Osteoblast (primary cell): ENCODE measurements around the gene PDCL2. TPM values are rescaled to one million over a fixed set of nuclear protein-coding genes. Genes with fewer than 3 reads are reported as not detected.
A peak's percentile ranks its signal among the peaks of the same experiment; 100 is the strongest.
"Not testable (repeated sequence)": the region's sequence is repeated elsewhere in the genome, so short reads cannot be mapped to it uniquely, and the experiment has no call there.

Experiments used
- DNase-seq: peaks from one replicate; pipeline ENCODE4 v3.0.0; 2011; ENCODE audit warnings: low spot score, mixed read lengths; ENCODE audit not compliant: insufficient read length; ENCODE audit errors: missing footprints
- H2AFZ ChIP-seq: 2 replicates; pipeline ENCODE4 v1.6.0; 2011; ENCODE audit warnings: mild to moderate bottlenecking, low read length
- H3K27ac ChIP-seq: 2 replicates; pipeline ENCODE4 v1.5.1; 2011; ENCODE audit warnings: mild to moderate bottlenecking, low read depth, low read length, moderate library complexity
- H3K27me3 ChIP-seq: 2 replicates; pipeline ENCODE4 v1.6.0; 2012; ENCODE audit warnings: mild to moderate bottlenecking, control low read depth, inconsistent platforms, low read length, moderate library complexity; ENCODE audit not compliant: insufficient read depth
- H3K36me3 ChIP-seq: 2 replicates; pipeline ENCODE4 v1.5.1; 2011; ENCODE audit warnings: mild to moderate bottlenecking, low read length, control low read depth, moderate library complexity; ENCODE audit not compliant: insufficient read depth
- H3K4me1 ChIP-seq: 2 replicates; pipeline ENCODE4 v1.5.1; 2011; ENCODE audit warnings: mild to moderate bottlenecking, low read length, control low read depth, moderate library complexity; ENCODE audit not compliant: insufficient read depth
- H3K4me2 ChIP-seq: 2 replicates; pipeline ENCODE4 v1.6.0; 2011; ENCODE audit warnings: mild to moderate bottlenecking, low read length; ENCODE audit not compliant: insufficient read depth
- H3K4me3 ChIP-seq: fragments of 200-600 bp; sonication (generic); 3 replicates; pipeline ENCODE4 v1.5.1; 2012; ENCODE audit warnings: mild to moderate bottlenecking, low read length, inconsistent platforms; ENCODE audit not compliant: insufficient read depth
- H3K79me2 ChIP-seq: 2 replicates; pipeline ENCODE4 v1.6.0; 2012; ENCODE audit warnings: mild to moderate bottlenecking, low read length, control low read depth, inconsistent platforms; ENCODE audit not compliant: insufficient read depth
- H3K9me3 ChIP-seq: 2 replicates; pipeline ENCODE4 v1.5.1; 2011; ENCODE audit warnings: low read depth, low read length, control low read depth
- H4K20me1 ChIP-seq: 2 replicates; pipeline ENCODE4 v1.6.0; 2012; ENCODE audit warnings: mild to moderate bottlenecking, low read length, control low read depth; ENCODE audit not compliant: insufficient read depth
- CTCF ChIP-seq: IDR thresholded peaks from 2 replicates; pipeline ENCODE4 v1.5.1; 2011; ENCODE audit warnings: mild to moderate bottlenecking, low read depth, low read length, moderate library complexity; ENCODE audit errors: extremely low read depth
- total RNA-seq: library from RNA; depleted of rRNA; stranded (reverse); fragments of >200 nt; gene quantifications from 2 replicates; pipeline ENCODE4 v1.2.3, GENCODE V29; 2012

Gene PDCL2
- total RNA-seq, 1 donor: not detected

- Histone ChIP-seq H3K9me3 (no peaks in the 10 kb centered on the region), H2AFZ (no peak overlapping the region), H3K27ac (no peak overlapping the region), H3K79me2 (no peaks in the 10 kb centered on the region), H3K27me3 (peaks cover 19% of the 10 kb centered on the region), H3K4me2 (no peak overlapping the region), H3K4me3 (no peak overlapping the region), H3K36me3 (no peaks in the 10 kb centered on the region), H3K4me1 (no peaks in the 10 kb centered on the region), H4K20me1 (no peaks in the 10 kb centered on the region)
- no peak for TF ChIP-seq CTCF
- no peak for DNase-seq
Observed at GRCh38 chr4:55560096-55560495, 31.9 kb downstream of the PDCL2 start.

- Histone ChIP-seq H3K9me3 (no peaks in the 10 kb centered on the region), H3K4me1 (peaks cover 25% of the 10 kb centered on the region), H3K4me2 (peak overlapping the region; percentile 94), H2AFZ (no peak overlapping the region), H4K20me1 (no peaks in the 10 kb centered on the region), H3K4me3 (no peak overlapping the region), H3K79me2 (no peaks in the 10 kb centered on the region), H3K27me3 (no peaks in the 10 kb centered on the region), H3K27ac (peak overlapping the region; percentile 96), H3K36me3 (no peaks in the 10 kb centered on the region)
- DNase-seq: peak; percentile 44
- peak; percentile 67 for TF ChIP-seq CTCF
Observed at GRCh38 chr4:55554453-55555030, 37.5 kb downstream of the PDCL2 start.

GRCh38 chr4:55553441-55554201 is 38.4 kb downstream of the PDCL2 start:
- Histone ChIP-seq H3K36me3 (no peaks in the 10 kb centered on the region), H3K4me3 (peak overlapping the region; percentile 73), H3K27ac (peak overlapping the region; percentile 96), H3K79me2 (no peaks in the 10 kb centered on the region), H3K4me1 (peaks cover 30% of the 10 kb centered on the region), H3K4me2 (peak overlapping the region; percentile 94), H4K20me1 (no peaks in the 10 kb centered on the region), H3K27me3 (no peaks in the 10 kb centered on the region), H3K9me3 (no peaks in the 10 kb centered on the region), H2AFZ (peak overlapping the region; percentile 95)
- TF ChIP-seq CTCF: no peak
- DNase-seq: peak; percentile 76

- not testable (repeated sequence) for H3K9me3 ChIP-seq, H2AFZ ChIP-seq, H3K4me2 ChIP-seq, DNase-seq, H3K36me3 ChIP-seq, H4K20me1 ChIP-seq, H3K27me3 ChIP-seq, H3K4me3 ChIP-seq, H3K79me2 ChIP-seq, H3K27ac ChIP-seq
- H3K4me1 ChIP-seq: peaks cover 40% of the 10 kb centered on the region
Observed at GRCh38 chr4:55551964-55552363, 40.1 kb downstream of the PDCL2 start.
